SU-DHL-6 (cell line): ENCODE data around the gene SMURF2.

ENCODE experiments used
- H2AFZ ChIP-seq: fragments of 200-600 bp; sonication (generic); 2 replicates; pipeline ENCODE4 v1.6.1; 2014; ENCODE audit warnings: low read depth, mild to moderate bottlenecking, moderate library complexity, mixed read lengths, antibody characterized with exemption, low read length; ENCODE audit not compliant: severe bottlenecking
- H3F3A ChIP-seq: fragments of 200-600 bp; shearing (Covaris generic); 2 replicates; pipeline ENCODE4 v1.6.0; 2016; ENCODE audit warnings: antibody characterized with exemption, mild to moderate bottlenecking; ENCODE audit not compliant: insufficient read depth
- H3K27ac ChIP-seq: fragments of 200-600 bp; sonication (generic); 2 replicates; pipeline ENCODE4 v1.5.1; 2016; ENCODE audit warnings: low read depth, mild to moderate bottlenecking, low read length, moderate library complexity, mixed read lengths
- H3K27me3 ChIP-seq: fragments of 200-600 bp; sonication (generic), shearing (Covaris generic); 2 replicates; pipeline ENCODE4 v1.6.0; 2014; ENCODE audit warnings: mild to moderate bottlenecking, low read length
- H3K36me3 ChIP-seq: fragments of 200-600 bp; sonication (generic); 2 replicates; pipeline ENCODE4 v1.6.1; 2014; ENCODE audit warnings: mild to moderate bottlenecking, low read length, mixed read lengths
- H3K4me2 ChIP-seq: fragments of 300-600, 200-600 bp; shearing (Covaris generic), sonication (generic); 2 replicates; pipeline ENCODE4 v1.6.0; 2014; ENCODE audit warnings: low read length, low read depth, mild to moderate bottlenecking; ENCODE audit not compliant: poor library complexity, severe bottlenecking
- H3K4me3 ChIP-seq: fragments of 200-600 bp; sonication (generic); 2 replicates; pipeline ENCODE4 v1.5.1; 2014; ENCODE audit warnings: antibody characterized with exemption, low read length, mild to moderate bottlenecking, mixed read lengths; ENCODE audit not compliant: insufficient read depth, poor library complexity, severe bottlenecking
- H3K79me2 ChIP-seq: fragments of 200-600 bp; sonication (generic); 2 replicates; pipeline ENCODE4 v1.6.1; 2014; ENCODE audit warnings: mild to moderate bottlenecking, low read length, moderate library complexity; ENCODE audit not compliant: insufficient read depth
- H3K9ac ChIP-seq: fragments of 200-600 bp; sonication (generic); 2 replicates; pipeline ENCODE4 v1.7.0; 2014; ENCODE audit warnings: mild to moderate bottlenecking, low read length
- H3K9me2 ChIP-seq: fragments of 200-600 bp; sonication (generic); replicated peaks from 2 replicates; pipeline ENCODE4 v1.6.1; 2014; ENCODE audit warnings: low read length; ENCODE audit not compliant: insufficient read depth
- H3K9me3 ChIP-seq: fragments of 200-600 bp; sonication (generic); 2 replicates; pipeline ENCODE4 v1.6.1; 2014; ENCODE audit warnings: low read length, mixed read lengths; ENCODE audit not compliant: insufficient read depth
- H4K20me1 ChIP-seq: fragments of 200-600 bp; sonication (generic); 2 replicates; pipeline ENCODE4 v1.6.1; 2014; ENCODE audit warnings: low read depth, mild to moderate bottlenecking, antibody characterized with exemption, low read length, moderate library complexity, mixed read lengths
- CTCF ChIP-seq: fragments of 200-600 bp; sonication (generic); IDR thresholded peaks from one replicate; pipeline ENCODE4 v1.5.1; 2017; ENCODE audit warnings: antibody characterized with exemption, mild to moderate bottlenecking, low read length, moderate library complexity; ENCODE audit not compliant: insufficient read depth, poor library complexity, severe bottlenecking
- EZH2phosphoT487 ChIP-seq: fragments of 200-600 bp; sonication (generic), shearing (Covaris generic); conservative IDR thresholded peaks from 2 replicates; pipeline ENCODE4 v1.6.1; 2018; ENCODE audit warnings: mild to moderate bottlenecking, antibody characterized with exemption, low read length, moderate library complexity, mixed read lengths

Gene SMURF2

GRCh38 chr17:64527914-64528313 lies 134.2 kb downstream of the SMURF2 start:
- Histone ChIP-seq H3K9ac (no peak overlapping the region), H3K27ac (no peak overlapping the region), H3K36me3 (peaks cover 58% of the 10 kb centered on the region), H3K4me3 (no peak overlapping the region), H3F3A (no peaks in the 10 kb centered on the region), H3K27me3 (no peaks in the 10 kb centered on the region), H3K79me2 (no peaks in the 10 kb centered on the region), H3K9me3 (no peaks in the 10 kb centered on the region), H3K9me2 (no peaks in the 10 kb centered on the region), H3K4me2 (no peak overlapping the region), H2AFZ (no peak overlapping the region), H4K20me1 (no peaks in the 10 kb centered on the region)
- TF ChIP-seq EZH2phosphoT487 (no peak), CTCF (no peak)

- peaks cover 21% of the 10 kb centered on the region; the same call in 1 of the 2 replicates for H3K36me3 ChIP-seq
These were observed 141.7 kb downstream of the SMURF2 start for GRCh38 chr17:64520359-64520758.

GRCh38 chr17:64519601-64520000 lies 142.5 kb downstream of the SMURF2 start:
- no peaks in the 10 kb centered on the region for H4K20me1 ChIP-seq
- no peaks in the 10 kb centered on the region for H3K27me3 ChIP-seq
- H3K27ac ChIP-seq = no peak overlapping the region
- H3K36me3 ChIP-seq = peaks cover 27% of the 10 kb centered on the region; the same call in 1 of the 2 replicates
- TF ChIP-seq CTCF = no peak
- TF ChIP-seq EZH2phosphoT487 = no peak
- H2AFZ ChIP-seq = no peak overlapping the region
- no peaks in the 10 kb centered on the region; the same call in 1 of the 2 replicates for H3K79me2 ChIP-seq
- H3K4me3 ChIP-seq = no peak overlapping the region
- H3K4me2 ChIP-seq = no peak overlapping the region
- no peak overlapping the region for H3K9ac ChIP-seq
- no peaks in the 10 kb centered on the region for H3K9me3 ChIP-seq
- 0 out of 2 replicates have a peak, but pooled peaks cover under 1% of the 10 kb centered on the region for H3F3A ChIP-seq
- no peaks in the 10 kb centered on the region for H3K9me2 ChIP-seq

More at GRCh38 chr17:64520359-64520758, 141.7 kb downstream of the SMURF2 start:
- Histone ChIP-seq H3F3A (no peaks in the 10 kb centered on the region), H3K27me3 (no peaks in the 10 kb centered on the region), H3K4me2 (no peak overlapping the region), H3K79me2 (no peaks in the 10 kb centered on the region), H4K20me1 (no peaks in the 10 kb centered on the region), H2AFZ (no peak overlapping the region), H3K4me3 (no peak overlapping the region), H3K27ac (no peak overlapping the region), H3K9me3 (no peaks in the 10 kb centered on the region), H3K9me2 (no peaks in the 10 kb centered on the region), H3K9ac (no peak overlapping the region)
- TF ChIP-seq EZH2phosphoT487 (no peak), CTCF (no peak)

- Histone ChIP-seq H3K9me3 (no peaks in the 10 kb centered on the region), H3K27me3 (no peaks in the 10 kb centered on the region), H4K20me1 (0 out of 2 replicates have a peak, but pooled peaks cover 6% of the 10 kb centered on the region), H3K36me3 (peaks cover 30% of the 10 kb centered on the region), H3K4me3 (no peak overlapping the region), H3K27ac (no peak overlapping the region), H3K79me2 (peaks cover 8% of the 10 kb centered on the region), H3F3A (0 out of 2 replicates have a peak, but pooled peaks cover 11% of the 10 kb centered on the region), H3K9ac (no peak overlapping the region), H2AFZ (no peak overlapping the region), H3K4me2 (no peak overlapping the region), H3K9me2 (no peaks in the 10 kb centered on the region)
- TF ChIP-seq EZH2phosphoT487 = no peak
- no peak for TF ChIP-seq CTCF
These were observed 146.3 kb downstream of the SMURF2 start for GRCh38 chr17:64515829-64516228.
